ENCODE data around the gene YWHAB.

DNA sequence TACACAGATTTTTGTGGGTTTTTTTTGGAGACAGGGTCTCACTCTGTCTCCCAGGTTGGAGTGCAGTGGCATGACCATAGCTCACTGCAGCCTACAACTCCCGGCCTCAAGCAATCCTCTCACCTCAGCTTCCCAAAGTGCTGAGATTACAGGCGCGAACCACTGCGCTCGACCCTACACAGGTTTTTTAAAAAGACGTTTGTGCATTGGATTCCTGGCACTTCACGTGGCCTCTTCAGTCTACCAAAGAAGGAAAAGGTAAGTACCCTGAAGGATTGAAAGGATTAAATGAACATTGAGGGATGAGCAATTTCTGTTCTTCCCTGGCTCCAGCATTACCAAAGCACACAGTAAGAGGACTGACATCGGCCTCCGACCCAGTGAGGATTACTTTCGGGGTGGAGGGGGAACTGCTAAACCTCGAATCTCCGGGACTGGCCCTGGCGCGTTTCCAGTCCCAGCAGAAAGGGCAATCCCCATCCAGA lies 556 bp upstream of the YWHAB start:
- TF ChIP-seq, protein P1, sequence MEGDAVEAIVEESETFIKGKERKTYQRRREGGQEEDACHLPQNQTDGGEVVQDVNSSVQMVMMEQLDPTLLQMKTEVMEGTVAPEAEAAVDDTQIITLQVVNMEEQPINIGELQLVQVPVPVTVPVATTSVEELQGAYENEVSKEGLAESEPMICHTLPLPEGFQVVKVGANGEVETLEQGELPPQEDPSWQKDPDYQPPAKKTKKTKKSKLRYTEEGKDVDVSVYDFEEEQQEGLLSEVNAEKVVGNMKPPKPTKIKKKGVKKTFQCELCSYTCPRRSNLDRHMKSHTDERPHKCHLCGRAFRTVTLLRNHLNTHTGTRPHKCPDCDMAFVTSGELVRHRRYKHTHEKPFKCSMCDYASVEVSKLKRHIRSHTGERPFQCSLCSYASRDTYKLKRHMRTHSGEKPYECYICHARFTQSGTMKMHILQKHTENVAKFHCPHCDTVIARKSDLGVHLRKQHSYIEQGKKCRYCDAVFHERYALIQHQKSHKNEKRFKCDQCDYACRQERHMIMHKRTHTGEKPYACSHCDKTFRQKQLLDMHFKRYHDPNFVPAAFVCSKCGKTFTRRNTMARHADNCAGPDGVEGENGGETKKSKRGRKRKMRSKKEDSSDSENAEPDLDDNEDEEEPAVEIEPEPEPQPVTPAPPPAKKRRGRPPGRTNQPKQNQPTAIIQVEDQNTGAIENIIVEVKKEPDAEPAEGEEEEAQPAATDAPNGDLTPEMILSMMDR (conservative IDR thresholded peaks at IDR 0.05; ENCODE audit: low read depth, low read length): no peak
- TF ChIP-seq EZH2 (IDR thresholded peaks at IDR 0.05; ENCODE audit: borderline replicate concordance, low read depth, low read length, poor library complexity, severe bottlenecking): no peak
